Muscle of leg (tissue), 11 donors: ENCODE data around the gene MSI2. TPM values are rescaled to one million over a fixed set of nuclear protein-coding genes. Genes with fewer than 3 reads are reported as not detected.

Experiments used
- DNase-seq: peaks from one replicate; pipeline ENCODE4 v3.0.0; 2013
- H3K27ac ChIP-seq: one replicate; pipeline ENCODE4 v1.5.1; 2013; ENCODE audit warnings: mild to moderate bottlenecking, low read length, control low read depth
- H3K27me3 ChIP-seq: one replicate; pipeline ENCODE4 v1.6.1; 2013; ENCODE audit warnings: low read length; ENCODE audit not compliant: control insufficient read depth, insufficient read depth
- H3K36me3 ChIP-seq: one replicate; pipeline ENCODE4 v1.6.1; 2013; ENCODE audit warnings: low read length; ENCODE audit not compliant: control insufficient read depth, insufficient read depth
- H3K4me1 ChIP-seq: one replicate; pipeline ENCODE4 v1.6.1; 2013; ENCODE audit warnings: low read length; ENCODE audit not compliant: control insufficient read depth, insufficient read depth
- H3K4me3 ChIP-seq: one replicate; pipeline ENCODE4 v1.5.1; 2013; ENCODE audit warnings: low read length, control low read depth
- H3K9me3 ChIP-seq: replicated peaks from 2 replicates; pipeline ENCODE4 v1.6.1; 2013; ENCODE audit warnings: low read depth, low read length; ENCODE audit not compliant: control insufficient read depth
- WGBS: methylation state at CpG from one replicate; pipeline ENCODE4 v1.1.5; 2013; ENCODE audit warnings: missing lambda C conversion rate; ENCODE audit not compliant: insufficient coverage; 5-methylcytosine and 5-hydroxymethylcytosine counted together
- polyA plus RNA-seq, 8 donors: library from polyadenylated mRNA; unstranded; fragments of 120-200 nt; gene quantifications; one replicate each; pipeline versions ENCODE4 v1.2.1 to v1.2.3, GENCODE V29; 2013; ENCODE audit warnings: inconsistent platforms in 1 of 8, low replicate concordance in 1 of 8; ENCODE audit not compliant: insufficient read length in 8 of 8, insufficient read depth in 1 of 8
- total RNA-seq: library from RNA; stranded (reverse); fragments of 120-200 nt; gene quantifications from one replicate; pipeline ENCODE4 v1.2.4, GENCODE V29; 2013

Gene MSI2
- total and polyA plus RNA-seq, 9 donors, result 21.5 to 32.0 (median 27.4) TPM

DNA sequence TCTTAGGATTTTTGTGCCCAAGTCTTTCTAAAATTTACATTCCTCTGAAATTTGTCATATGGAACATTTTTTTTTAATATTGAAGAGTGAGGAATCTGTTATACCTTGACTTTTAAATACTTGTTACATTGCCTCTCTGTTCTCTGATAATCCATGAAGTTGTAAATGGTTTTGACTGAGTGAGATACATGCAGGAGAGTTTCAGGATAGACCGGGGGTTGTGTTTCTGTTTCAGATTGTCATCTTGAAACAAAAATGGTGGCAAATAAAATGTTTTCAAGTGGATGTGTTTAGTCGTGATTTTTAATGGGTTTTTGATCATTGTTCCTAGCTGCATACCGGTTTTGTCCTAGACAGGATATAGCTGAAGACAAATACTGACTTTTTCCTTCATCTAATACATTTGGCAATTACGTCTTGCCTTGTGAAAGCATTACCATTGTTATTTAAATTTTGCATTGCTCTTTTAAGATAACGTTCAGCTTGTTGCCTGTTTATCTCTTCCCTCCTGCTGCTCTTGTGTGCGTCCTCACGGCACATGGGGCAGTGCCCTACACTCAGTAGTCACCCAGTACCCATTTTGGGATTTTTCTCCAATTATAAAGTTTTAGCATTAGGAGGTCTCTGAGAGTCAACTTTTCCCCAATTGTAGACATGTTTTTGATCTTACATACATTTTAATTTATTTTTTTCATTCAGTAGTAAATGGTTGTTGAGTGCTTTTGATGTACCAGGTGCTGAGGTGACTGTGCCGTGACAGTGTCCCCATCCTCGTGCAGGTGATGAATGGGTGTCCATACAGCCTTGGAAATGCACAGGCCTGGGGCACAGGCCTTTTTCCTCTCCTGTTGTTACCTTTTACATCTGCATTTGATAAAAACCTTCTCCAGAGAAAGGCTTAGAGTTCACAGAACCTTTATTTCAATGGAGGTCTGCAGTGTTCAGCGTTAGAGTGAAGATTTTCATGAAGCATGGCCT lies 169.9 kb downstream of the MSI2 start:
- H3K9me3 ChIP-seq, result no peaks in the 10 kb centered on the region
- H3K36me3 ChIP-seq, result no peaks in the 10 kb centered on the region
- H3K27me3 ChIP-seq, result peaks cover 3% of the 10 kb centered on the region
- no peak for DNase-seq
- WGBS, result no CpG with 5 or more reads among the region's 10 CpGs
- no peak overlapping the region for H3K4me3 ChIP-seq
- no peak overlapping the region for H3K27ac ChIP-seq
- H3K4me1 ChIP-seq, result peaks cover 11% of the 10 kb centered on the region

DNA sequence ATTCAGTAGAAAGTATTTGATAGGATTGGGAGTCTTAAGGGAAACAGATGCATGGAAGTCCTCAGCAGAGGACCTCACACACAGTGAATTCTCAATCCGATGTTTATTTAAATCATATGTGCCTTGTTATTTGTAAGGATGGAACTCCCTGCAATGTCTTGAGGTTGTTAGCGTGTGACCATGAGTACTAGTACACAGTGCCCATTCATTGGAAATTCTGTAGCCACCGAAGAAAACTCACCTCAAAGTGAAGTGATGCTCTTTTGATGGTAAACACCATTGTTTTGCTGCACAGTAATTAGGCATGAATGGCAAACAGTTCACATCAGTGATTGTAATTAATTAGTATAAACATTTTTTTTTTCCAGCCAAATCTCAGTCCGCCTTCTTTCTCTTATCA lies 173.6 kb downstream of the MSI2 start:
- H3K9me3 ChIP-seq, result no peaks in the 10 kb centered on the region
- no peaks in the 10 kb centered on the region for H3K36me3 ChIP-seq
- no peak overlapping the region for H3K4me3 ChIP-seq
- peaks cover 2% of the 10 kb centered on the region for H3K4me1 ChIP-seq
- 100% methylated on average over 1 of the region's 4 CpGs for WGBS
- no peak for DNase-seq
- H3K27me3 ChIP-seq, result no peaks in the 10 kb centered on the region
- H3K27ac ChIP-seq, result no peak overlapping the region

DNA sequence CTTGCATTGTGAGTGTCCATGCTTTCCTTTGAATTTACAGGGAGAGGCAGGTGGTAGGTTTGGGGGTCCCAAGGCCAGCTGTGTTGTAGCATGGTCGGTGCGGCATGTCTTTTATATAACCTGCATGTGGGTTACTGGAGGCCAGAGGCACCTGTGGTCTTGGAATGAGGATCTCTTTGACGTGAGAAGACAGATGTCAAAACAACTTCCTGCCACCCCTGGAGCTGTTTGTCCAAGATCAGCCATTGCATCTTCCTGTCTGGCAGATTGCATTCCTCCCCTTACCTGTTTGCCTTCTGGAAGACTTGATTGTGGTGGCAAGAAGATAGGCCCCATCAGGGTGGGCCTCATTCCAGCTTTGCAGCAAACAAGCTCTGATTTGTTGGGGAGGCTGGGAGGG lies 175.1 kb downstream of the MSI2 start:
- no peak overlapping the region for H3K4me3 ChIP-seq
- H3K36me3 ChIP-seq, result no peaks in the 10 kb centered on the region
- H3K27ac ChIP-seq, result no peak overlapping the region
- H3K4me1 ChIP-seq, result peaks cover 2% of the 10 kb centered on the region
- no CpG with 5 or more reads among the region's 3 CpGs for WGBS
- no peaks in the 10 kb centered on the region for H3K27me3 ChIP-seq
- no peaks in the 10 kb centered on the region for H3K9me3 ChIP-seq
- no peak for DNase-seq

DNA sequence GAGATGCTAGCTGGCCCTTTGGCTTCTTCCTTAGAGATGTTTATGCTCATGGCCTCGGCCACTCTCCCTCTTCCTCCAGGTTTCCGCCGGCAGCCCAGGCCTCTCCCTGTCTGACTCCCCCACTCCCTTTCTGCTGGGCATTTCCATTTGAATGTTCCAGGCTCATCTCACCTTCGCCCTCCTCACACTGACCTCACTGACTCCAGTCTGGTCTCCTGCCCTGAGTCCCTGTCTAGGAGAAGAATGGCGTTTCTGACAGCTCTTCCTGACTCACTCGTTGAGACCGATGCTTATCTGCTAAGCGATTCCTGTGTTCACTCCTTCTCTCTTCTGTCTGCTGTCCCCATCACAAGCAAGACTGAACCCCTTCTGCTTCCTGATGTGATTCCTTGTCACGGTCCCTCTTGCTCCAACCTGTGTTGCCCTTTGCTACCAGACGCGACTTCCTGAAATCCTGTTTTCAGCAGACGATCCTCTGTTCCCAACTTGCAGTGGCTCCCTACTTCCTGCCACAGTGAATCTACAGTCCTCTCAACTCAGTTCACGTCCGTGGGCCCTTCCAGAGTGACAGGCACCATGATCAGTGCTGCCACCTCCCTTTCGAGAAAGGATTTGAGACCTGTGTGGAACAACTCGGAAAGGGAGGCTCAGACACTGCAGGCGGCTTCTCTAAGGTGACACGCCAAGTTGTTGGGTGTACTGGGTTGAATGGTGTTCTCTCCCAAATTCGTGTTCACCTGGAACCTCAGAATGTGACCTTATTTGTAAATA lies 176.4 kb downstream of the MSI2 start:
- WGBS, result 82% methylated on average over 19 of the region's 19 CpGs
- peaks cover 3% of the 10 kb centered on the region for H3K4me1 ChIP-seq
- DNase-seq, result no peak
- H3K36me3 ChIP-seq, result no peaks in the 10 kb centered on the region
- no peak overlapping the region for H3K4me3 ChIP-seq
- no peaks in the 10 kb centered on the region for H3K9me3 ChIP-seq
- H3K27me3 ChIP-seq, result no peaks in the 10 kb centered on the region
- no peak overlapping the region for H3K27ac ChIP-seq

DNA sequence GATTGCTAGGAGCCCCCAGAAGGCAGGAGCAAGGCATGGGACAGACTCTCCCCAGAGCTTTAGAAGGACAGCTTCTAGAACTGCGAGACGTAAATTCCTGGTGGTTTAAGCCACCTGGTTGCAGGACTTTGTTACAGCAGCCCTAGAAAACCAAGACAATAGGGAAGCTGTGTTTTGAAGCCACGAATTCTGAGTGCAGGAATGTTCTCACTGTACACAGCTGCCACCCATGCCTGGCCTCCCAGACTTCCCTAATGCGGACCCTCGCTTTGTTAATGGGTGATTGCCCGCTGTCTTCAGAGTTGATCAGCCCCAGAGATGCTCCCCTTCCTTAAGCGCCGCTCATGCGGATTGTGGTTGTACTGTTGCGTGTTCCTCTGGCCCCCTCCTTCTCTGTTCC lies 177.1 kb downstream of the MSI2 start:
- H3K9me3 ChIP-seq, result no peaks in the 10 kb centered on the region
- H3K27me3 ChIP-seq, result no peaks in the 10 kb centered on the region
- H3K4me3 ChIP-seq, result no peak overlapping the region
- no peak for DNase-seq
- H3K4me1 ChIP-seq, result peaks cover 8% of the 10 kb centered on the region
- no peak overlapping the region for H3K27ac ChIP-seq
- WGBS, result 96% methylated on average over 5 of the region's 10 CpGs
- H3K36me3 ChIP-seq, result no peaks in the 10 kb centered on the region

DNA sequence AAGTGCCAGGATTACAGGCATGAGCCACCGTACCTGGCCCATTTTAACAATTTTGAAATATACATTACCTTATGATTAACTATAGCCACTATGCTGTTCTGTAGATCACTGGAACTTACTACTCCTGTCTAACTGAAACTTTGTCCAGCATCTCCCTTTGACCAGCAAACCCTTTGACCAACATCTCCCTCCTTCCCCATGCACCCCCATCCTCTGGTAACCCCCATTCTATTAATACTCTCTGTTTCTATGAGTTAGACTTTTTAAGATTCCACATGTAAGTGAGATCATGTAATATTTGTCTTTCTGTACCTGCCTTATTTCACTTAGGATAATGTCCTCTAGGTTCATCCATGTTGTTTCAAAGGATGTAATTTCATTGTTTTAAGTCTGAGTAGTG lies 178.0 kb downstream of the MSI2 start:
- Histone ChIP-seq H3K4me3 (no peak overlapping the region), H3K27ac (no peak overlapping the region)
- WGBS, result 88% methylated on average over 1 of the region's 1 CpG

DNA sequence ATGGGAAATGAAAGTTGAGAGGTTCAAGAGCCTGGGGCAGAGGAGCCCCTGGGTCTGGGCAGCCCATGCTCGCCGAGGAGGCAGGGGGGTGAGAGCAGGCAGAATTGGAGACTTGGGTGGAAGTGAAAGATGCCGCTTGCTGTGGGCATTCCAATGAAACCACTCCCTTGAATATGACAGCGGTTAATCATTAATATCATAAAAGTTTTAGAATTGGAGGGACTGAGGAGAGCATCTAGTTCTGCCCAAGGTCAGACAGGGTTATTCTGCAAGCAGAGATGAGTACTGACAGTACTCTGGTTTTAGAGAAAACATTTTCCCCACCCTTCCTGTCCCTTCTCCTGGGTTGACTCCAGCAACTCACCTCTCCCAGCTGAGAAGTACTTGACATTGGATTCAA lies 180.2 kb downstream of the MSI2 start:
- Histone ChIP-seq H3K4me3 (no peak overlapping the region), H3K27ac (no peak overlapping the region), H3K27me3 (no peaks in the 10 kb centered on the region), H3K36me3 (no peaks in the 10 kb centered on the region), H3K9me3 (no peaks in the 10 kb centered on the region), H3K4me1 (peaks cover 27% of the 10 kb centered on the region)
- DNase-seq, result no peak
- WGBS, result no CpG with 5 or more reads among the region's 4 CpGs

More for the DNA sequence above, 178.0 kb downstream of the MSI2 start:
- Histone ChIP-seq H3K9me3 (no peaks in the 10 kb centered on the region), H3K36me3 (no peaks in the 10 kb centered on the region), H3K27me3 (no peaks in the 10 kb centered on the region), H3K4me1 (peaks cover 8% of the 10 kb centered on the region)
- DNase-seq, result no peak

DNA sequence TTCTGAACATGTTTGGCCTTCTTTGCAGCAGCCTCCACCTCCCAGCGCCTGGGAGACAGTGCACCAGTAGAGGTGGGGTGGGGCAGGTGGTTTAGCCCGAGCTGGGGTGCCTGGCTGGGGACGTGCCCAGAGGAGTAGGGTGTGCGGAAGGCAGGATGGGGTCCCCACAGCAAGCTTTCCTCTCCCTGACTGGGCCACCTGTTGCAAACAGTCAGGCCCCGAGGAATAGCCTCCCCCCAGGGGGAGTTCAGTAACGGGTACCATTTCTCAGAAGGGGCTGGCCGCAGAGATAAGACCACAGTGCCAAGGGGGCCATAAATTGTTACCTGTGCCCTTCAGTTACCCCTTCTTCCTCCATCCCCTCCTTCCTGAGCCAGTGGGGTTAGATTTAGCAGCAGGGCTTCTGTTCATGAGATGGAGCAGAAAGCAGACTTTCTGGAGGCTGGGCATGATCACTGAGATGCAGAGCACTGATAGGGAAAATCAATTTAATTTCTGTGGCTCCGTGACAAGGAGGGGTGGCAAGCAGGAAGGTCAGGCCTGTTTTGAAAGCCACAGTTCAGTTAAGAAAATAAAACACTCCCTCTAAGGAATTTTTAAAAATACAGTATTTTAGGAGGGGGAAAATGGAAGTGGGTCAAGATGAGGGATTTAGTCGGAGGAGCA lies 181.9 kb downstream of the MSI2 start:
- Histone ChIP-seq H3K9me3 (no peaks in the 10 kb centered on the region), H3K27me3 (no peaks in the 10 kb centered on the region), H3K36me3 (no peaks in the 10 kb centered on the region), H3K4me1 (peaks cover 40% of the 10 kb centered on the region), H3K4me3 (no peak overlapping the region), H3K27ac (no peak overlapping the region)
- no CpG with 5 or more reads among the region's 9 CpGs for WGBS
- DNase-seq, result no peak

DNA sequence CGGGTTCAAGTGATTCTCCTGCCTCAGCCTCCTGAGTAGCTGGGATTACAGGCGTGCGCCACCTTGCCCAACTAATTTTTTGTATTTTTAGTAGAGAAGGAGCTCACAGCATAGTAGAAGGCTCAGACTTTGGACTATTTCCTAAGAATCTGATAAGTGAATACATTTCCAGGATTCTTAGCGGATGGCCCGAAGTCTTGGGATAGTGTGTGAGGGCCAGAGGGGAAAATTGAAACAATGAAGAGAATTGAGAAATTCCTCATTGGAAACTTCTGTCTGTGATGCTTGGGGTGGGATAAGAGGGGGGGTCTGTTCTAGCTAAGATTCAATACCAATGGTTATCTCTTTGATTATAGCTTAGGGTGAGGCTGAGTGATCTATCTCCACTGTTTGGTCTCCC lies 183.3 kb downstream of the MSI2 start:
- no peak for DNase-seq
- Histone ChIP-seq H3K27ac (peak overlapping the region; percentile 62), H3K4me1 (peaks cover 50% of the 10 kb centered on the region), H3K36me3 (no peaks in the 10 kb centered on the region), H3K27me3 (peaks cover 3% of the 10 kb centered on the region), H3K9me3 (no peaks in the 10 kb centered on the region), H3K4me3 (no peak overlapping the region)
- WGBS, result 67% methylated on average over 2 of the region's 5 CpGs
